HG02852 (cell line): ENCODE results near the gene ALDH3B2.
"Not testable (repeated sequence)": the region's sequence is repeated elsewhere in the genome, so short reads cannot be mapped to it uniquely, and the experiment has no call there.

Experiments used
- ATAC-seq: cut with Tn5 transposase; IDR thresholded peaks from one replicate; pipeline ENCODE4 v1.9.1; 2021; ENCODE audit warnings: mild to moderate bottlenecking, moderate library complexity; ENCODE audit not compliant: unreplicated experiment

Gene ALDH3B2

GRCh38 chr11:67631411-67631810, 43.0 kb downstream of the ALDH3B2 start:
- no peak for ATAC-seq

DNA sequence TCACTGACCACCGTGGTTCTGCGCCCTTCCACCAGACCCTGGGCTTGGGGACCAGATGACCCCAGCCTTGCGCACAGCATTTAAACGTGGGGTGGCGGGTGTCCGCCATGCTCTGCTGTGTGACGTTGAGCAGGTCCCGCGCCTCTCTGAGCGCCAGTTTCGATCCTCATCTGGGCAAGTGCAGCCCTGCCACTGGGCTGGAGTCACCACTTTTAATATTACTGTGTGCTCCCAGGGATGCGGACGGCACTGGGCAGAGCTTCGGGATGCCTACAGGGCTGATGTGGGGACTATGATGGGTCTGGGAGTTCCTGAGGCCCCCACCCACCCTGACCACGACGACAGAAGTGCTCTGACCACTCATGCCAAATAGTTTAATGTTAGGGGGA, 43.5 kb downstream of the ALDH3B2 start:
- no peak for ATAC-seq

GRCh38 chr11:67630228-67630942, 44.0 kb downstream of the ALDH3B2 start:
- ATAC-seq, result peak; percentile 70

DNA sequence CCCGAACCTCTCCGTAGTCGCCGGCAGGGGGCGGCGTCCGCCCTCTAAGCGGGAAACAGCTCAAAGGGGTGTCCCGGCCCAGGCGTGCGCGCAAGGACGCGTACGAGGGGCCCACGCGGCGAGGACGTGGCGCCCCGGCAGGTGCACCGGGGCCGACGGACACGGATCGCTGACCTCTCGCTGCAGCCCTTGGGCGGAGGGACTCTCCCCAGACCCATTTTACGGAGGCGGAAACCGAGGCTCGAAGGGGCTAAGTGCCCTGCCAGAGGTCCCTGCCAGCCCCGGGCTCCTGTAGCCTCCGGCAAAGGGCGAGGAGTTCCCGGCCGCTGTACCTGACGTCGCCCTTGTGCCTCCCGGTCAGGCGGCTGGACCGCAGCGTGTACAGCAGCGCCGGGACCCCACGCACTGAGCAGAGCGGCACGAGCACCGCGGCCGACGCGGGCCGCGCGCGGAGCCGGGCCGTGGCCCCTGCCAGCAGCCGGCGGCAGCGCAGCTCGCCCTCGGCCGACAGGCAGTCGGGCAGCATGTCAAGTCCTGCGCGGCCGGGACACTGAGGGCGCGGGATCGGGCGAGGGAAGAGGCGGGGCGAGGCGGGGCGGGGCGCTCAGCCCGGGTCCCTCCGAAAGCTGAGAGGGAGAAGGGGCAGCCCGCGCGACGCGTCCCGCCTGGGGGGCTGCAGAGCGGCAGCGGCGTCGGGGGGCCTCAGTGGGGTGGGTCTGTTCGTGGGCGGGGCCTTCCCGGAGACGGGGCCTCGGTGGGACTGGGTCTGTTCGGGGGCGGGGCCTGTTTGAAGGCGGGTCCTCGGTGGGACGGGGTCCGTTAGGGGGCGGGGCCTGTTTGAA, 44.8 kb downstream of the ALDH3B2 start, which contains the start of gene NUDT8:
TSS of gene NUDT8 (minus strand) at position 552 of the 842 bp plus-strand sequence. CDS start at position 526, 26 bp downstream.
- ATAC-seq, result peak; percentile 42

DNA sequence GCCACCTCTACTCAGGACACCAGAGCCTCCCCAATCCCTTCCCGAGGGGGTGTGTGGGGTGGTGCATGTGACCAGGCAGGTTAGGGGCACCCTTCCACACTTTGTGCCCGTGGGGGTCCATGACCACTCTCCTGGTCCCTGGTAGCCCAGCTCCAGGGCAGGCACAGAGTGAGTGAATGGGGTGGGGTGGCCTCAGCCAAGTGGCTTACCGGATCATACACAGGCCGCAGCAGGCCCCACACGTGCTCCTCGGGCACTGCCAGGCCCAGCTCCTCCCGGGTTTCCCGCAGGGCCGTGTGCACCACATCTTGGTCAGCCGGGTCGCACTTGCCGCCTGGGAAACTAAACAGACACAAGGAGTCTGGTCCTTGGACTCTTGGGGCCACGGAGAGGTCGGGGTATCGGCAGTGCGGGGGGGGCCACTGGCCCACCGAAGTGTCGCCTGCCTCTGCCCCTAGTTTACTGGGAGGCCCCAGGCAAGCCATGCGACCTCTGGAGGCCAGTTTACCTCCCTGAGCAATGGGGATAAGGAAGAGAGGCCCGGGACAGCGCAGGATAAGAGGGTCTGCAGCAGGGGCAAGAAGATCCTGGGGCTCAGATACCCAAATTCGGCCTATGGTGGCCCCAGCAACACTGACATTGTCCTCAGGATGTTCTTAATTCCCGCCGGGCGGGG, 45.6 kb downstream of the ALDH3B2 start:
- no peak for ATAC-seq

GRCh38 chr11:67627812-67628624, 46.4 kb downstream of the ALDH3B2 start:
- ATAC-seq, result no peak

DNA sequence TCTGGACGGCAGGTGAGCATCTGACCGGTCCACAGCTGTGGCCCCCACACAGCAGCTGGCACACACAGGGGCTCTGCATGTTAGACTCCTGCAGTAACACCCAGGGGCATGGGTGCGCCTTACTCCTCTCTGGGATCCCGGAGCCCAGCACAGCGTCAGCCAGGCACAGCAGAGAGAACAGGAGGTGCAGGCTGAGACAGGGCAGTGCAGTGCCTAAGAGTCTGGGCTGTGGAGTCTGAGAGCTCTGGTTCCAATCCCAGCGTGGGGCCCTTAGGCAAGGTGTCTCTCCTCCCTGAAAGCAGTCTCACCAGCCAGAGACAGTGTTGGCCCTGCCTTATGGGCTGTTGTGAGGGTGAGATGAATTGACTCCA, 47.0 kb downstream of the ALDH3B2 start:
- ATAC-seq, result no peak

DNA sequence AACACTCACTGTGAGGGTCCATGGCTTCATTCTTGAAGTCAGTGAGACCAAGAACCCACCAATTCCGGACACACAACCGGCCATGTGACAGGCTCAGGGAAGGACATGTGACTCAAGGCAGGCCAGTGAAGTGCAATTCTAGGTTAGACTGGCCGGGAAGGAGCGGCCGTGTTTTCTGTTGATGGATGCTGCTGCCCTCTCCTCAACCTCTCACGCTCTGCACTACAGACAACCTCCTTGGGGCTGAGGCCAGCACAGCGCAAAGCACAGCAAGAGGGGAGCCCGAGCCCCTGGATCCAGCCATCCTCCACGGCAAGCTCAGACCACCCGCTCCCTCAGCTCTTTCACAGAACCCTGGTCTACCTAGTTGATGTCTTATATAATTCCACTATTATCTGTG, 47.5 kb downstream of the ALDH3B2 start:
- ATAC-seq, result no peak

DNA sequence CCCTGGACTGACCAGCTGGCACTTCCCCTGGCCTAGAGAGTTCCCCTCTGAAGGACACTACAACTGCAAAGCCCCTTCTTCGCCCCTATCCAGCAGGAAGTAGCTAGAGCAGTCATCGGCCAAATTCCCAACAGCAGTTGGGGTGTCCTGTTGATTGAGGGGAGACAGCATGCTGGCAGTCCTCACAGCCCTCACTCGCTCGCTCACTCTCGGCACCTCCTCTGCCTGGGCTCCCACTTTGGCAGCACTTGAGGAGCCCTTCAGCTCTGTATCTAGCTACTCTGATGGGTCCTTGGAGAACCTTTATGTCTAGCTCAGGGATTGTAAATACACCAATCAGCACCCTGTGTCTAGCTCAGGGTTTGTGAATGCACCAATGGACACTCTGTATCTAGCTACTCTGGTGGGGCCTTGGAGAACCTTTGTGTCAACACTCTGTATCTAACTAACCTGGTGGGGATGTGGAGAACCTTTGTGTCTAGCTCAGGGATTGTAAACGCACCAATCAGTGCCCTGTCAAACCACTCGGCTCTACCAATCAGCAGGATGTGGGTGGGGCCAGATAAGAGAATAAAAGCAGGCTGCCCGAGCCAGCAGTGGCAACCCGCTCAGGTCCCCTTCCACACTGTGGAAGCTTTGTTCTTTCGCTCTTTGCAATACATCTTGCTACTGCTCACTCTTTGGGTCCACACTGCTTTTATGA, 48.1 kb downstream of the ALDH3B2 start:
- ATAC-seq, result not testable (repeated sequence)

- ATAC-seq, result not testable (repeated sequence)
Measured at GRCh38 chr11:67623795-67624194, 50.6 kb downstream of the ALDH3B2 start.

DNA sequence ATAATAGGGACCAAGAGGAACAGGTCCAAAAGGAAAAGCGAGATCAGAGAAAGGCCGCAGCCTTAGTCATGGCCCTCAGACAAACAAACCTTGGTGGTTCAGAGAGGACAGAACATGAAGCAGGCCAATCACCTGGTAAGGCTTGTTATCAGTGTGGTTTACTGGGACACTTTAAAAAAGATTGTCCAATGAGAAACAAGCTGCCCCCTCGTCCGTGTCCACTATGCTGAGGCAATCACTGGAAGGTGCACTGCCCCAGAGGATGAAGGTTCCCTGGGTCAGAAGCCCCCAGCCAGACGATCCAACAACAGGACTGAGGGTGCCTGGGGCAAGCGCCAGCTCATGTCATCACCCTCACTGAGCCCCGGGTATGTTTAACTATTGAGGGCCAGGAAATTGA, 51.5 kb downstream of the ALDH3B2 start:
- ATAC-seq, result not testable (repeated sequence)

DNA sequence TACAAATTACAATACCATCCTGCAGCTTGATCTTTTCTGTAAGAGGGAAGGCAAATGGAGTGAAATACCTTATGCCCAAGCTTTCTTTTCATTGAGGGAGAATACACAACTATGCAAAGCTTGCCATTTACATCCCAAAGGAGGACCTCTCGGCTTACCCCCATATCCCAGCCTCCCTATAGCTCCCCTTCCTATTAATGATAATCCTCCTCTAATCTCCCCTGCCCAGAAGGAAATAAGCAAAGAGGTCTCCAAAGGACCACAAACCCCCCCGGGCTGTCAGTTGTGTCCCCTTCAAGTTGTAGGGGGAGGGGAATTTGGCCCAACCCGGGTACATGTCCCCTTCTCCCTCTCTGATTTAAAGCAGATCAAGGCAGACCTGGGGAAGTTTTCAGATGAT, 52.5 kb downstream of the ALDH3B2 start:
- not testable (repeated sequence) for ATAC-seq

GRCh38 chr11:67620621-67621020, 53.8 kb downstream of the ALDH3B2 start:
- ATAC-seq, result not testable (repeated sequence)

- not testable (repeated sequence) for ATAC-seq
Measured at GRCh38 chr11:67619683-67620618, 54.5 kb downstream of the ALDH3B2 start.

DNA sequence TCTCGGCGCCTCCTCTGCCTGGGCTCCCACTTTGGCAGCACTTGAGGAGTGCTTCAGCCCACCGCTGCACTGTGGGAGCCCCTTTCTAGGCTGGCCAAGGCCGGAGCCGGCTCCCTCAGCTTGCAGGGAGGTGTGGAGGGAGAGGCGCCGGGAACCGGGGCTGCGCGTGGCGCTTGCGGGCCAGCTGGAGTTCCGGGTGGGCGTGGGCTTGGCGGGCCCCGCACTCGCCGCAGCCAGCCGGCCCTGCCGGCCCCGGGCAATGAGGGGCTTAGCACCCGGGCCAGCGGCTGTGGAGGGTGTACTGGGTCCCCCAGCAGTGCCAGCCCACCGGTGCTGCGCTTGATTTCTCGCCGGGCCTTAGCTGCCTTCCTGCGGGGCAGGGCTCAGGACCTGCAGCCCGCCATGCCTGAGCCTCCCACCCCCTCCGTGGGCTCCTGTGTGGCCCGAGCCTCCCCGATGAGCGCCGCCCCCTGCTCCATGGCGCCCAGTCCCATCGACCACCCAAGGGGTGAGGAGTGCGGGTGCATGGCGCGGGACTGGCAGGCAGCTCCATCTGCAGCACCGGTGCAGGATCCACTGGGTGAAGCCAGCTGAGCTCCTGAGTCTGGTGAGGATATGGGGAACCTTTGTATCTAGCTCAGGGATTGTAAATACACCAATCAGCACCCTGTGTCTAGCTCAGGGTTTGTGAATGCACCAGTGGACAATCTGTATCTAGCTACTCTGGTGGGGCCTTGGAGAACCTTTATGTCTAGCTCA, 55.3 kb downstream of the ALDH3B2 start:
- ATAC-seq, result not testable (repeated sequence)

GRCh38 chr11:67617243-67617953, 57.0 kb downstream of the ALDH3B2 start:
- ATAC-seq, result no peak

DNA sequence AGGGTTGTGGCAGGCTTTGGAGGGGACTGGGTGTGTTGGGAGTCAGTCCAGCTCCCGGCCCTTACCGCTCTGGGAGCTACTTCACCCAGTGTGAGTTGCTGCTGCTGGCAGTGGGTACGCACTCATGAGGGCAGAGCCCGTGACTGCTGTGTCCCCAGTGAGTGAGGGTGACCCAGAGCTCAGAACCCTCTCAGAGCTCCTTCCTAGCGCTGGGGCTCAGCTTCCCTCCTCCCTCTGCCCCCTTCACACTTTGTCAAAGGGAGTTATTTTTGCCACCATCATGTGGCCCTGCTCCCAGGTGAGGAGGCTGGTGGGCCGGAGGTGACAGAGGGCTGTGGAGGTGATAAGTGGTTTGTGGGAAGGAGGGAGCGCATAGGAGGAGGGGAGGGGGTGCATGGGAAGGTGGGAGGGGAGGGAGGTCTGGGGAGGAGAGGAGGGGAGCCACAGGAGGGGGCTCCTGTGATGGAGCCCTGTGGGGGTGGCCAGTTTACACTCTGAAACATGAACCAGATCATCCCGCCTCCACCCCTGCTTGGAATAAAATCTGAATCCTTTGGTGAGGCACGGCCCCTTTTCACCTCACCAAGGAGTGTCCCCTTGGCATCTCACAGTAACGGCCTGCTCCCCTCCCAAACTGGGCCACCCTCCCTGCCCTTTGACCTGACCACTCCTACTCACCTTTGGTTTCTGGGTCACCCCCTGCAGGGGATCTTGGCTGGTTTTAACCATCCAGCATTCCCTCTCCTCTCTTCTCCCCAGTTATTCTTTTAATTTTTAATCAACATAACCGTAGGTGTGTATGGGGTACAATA, 57.8 kb downstream of the ALDH3B2 start:
- no peak for ATAC-seq
